Keratinocyte (primary cell): ENCODE measurements around the gene SIDT2. TPM values are rescaled to one million over a fixed set of nuclear protein-coding genes. Genes with fewer than 3 reads are reported as not detected.
A peak's percentile ranks its signal among the peaks of the same experiment; 100 is the strongest.

Experiments used
- DNase-seq: peaks from one replicate; pipeline ENCODE4 v3.0.0-alpha.2; 2011; ENCODE audit warnings: low read depth, missing footprints, low spot score
- FAIRE-seq: peaks from 2 replicates; lab custom pipeline; 2011; peaks lifted over from hg19 to GRCh38; lab: Jason Lieb, UNC
- H2AFZ ChIP-seq: 2 replicates; pipeline ENCODE4 v1.6.0; 2012; ENCODE audit warnings: low read length, control low read depth, inconsistent platforms; ENCODE audit not compliant: control insufficient read depth
- H3K27ac ChIP-seq: 2 replicates; pipeline ENCODE4 v1.5.1; 2011; ENCODE audit warnings: low read length; ENCODE audit not compliant: control insufficient read depth, insufficient read depth
- H3K27me3 ChIP-seq: 3 replicates; pipeline ENCODE4 v1.6.0; 2011; ENCODE audit warnings: low read length; ENCODE audit not compliant: control insufficient read depth, insufficient read depth; ENCODE audit errors: extremely low read depth
- H3K36me3 ChIP-seq, 2 experiments: 2 replicates in 1 of 2; 3 replicates in 1 of 2; pipeline ENCODE4 v1.5.1; 2011; ENCODE audit warnings: low read length in 2 of 2, mild to moderate bottlenecking in 1 of 2; ENCODE audit not compliant: control insufficient read depth in 2 of 2, insufficient read depth in 2 of 2; ENCODE audit errors: extremely low read depth in 1 of 2
- H3K4me1 ChIP-seq: 3 replicates; pipeline ENCODE4 v1.5.1; 2011; ENCODE audit warnings: low read length; ENCODE audit not compliant: control insufficient read depth, insufficient read depth; ENCODE audit errors: extremely low read depth
- H3K4me2 ChIP-seq: 3 replicates; pipeline ENCODE4 v1.6.0; 2011; ENCODE audit warnings: low read depth, low read length; ENCODE audit not compliant: control insufficient read depth, insufficient read depth; ENCODE audit errors: extremely low read depth
- H3K4me3 ChIP-seq, 3 experiments: fragments of 200-600 bp in 1 of 3; sonication (generic) in 1 of 3; 2 replicates in 2 of 3; 3 replicates in 1 of 3; pipeline ENCODE4 v1.5.1; 2011 to 2016; ENCODE audit warnings: low read length in 3 of 3, mild to moderate bottlenecking in 3 of 3, control low read depth in 2 of 3, inconsistent platforms in 1 of 3, low read depth in 1 of 3, mixed read lengths in 1 of 3, mixed run types in 1 of 3, moderate library complexity in 1 of 3; ENCODE audit not compliant: control insufficient read depth in 2 of 3, insufficient read depth in 2 of 3; ENCODE audit errors: extremely low read depth in 1 of 3
- H3K79me2 ChIP-seq: 2 replicates; pipeline ENCODE4 v1.6.0; 2012; ENCODE audit warnings: low read length; ENCODE audit not compliant: control insufficient read depth, insufficient read depth
- H3K9ac ChIP-seq: 3 replicates; pipeline ENCODE4 v1.6.0; 2011; ENCODE audit warnings: low read length; ENCODE audit not compliant: control insufficient read depth, insufficient read depth; ENCODE audit errors: extremely low read depth
- H3K9me1 ChIP-seq: 3 replicates; pipeline ENCODE4 v1.6.0; 2011; ENCODE audit warnings: low read length; ENCODE audit not compliant: control insufficient read depth, insufficient read depth; ENCODE audit errors: extremely low read depth
- H3K9me3 ChIP-seq: 2 replicates; pipeline ENCODE4 v1.5.1; 2012; ENCODE audit warnings: low read depth, low read length; ENCODE audit not compliant: control insufficient read depth
- H4K20me1 ChIP-seq: 3 replicates; pipeline ENCODE4 v1.6.0; 2011; ENCODE audit warnings: low read length; ENCODE audit not compliant: control insufficient read depth, insufficient read depth; ENCODE audit errors: extremely low read depth
- CTCF ChIP-seq, 3 experiments: IDR thresholded peaks in 1 of 3; conservative IDR thresholded peaks in 1 of 3; optimal IDR thresholded peaks in 1 of 3; 2 replicates in 2 of 3; 3 replicates in 1 of 3; pipeline versions ENCODE3 to v1.5.1; 2011; ENCODE audit warnings: low read length in 3 of 3, mild to moderate bottlenecking in 3 of 3, moderate library complexity in 2 of 3, control low read depth in 1 of 3, inconsistent platforms in 1 of 3; ENCODE audit not compliant: insufficient read depth in 2 of 3; ENCODE audit errors: extremely low read depth in 1 of 3
- EZH2 ChIP-seq: IDR thresholded peaks from one replicate; pipeline ENCODE4 v1.6.1; 2012; ENCODE audit warnings: inconsistent platforms, mild to moderate bottlenecking, low read length, moderate library complexity
- dilution Hi-C: fragments of 300-500 bp; cut with MboI; formaldehyde crosslinking; loops from one replicate; pipeline ENCODE4 v1.7.0; 2020; ENCODE audit warnings: low sequenced_read_pairs; ENCODE audit not compliant: extremely low pct_ligation_motif_present
- polyA plus RNA-seq, 5 experiments: library from polyadenylated mRNA; depleted of rRNA in 3 of 5; stranded (reverse) in 3 of 5; stranded (forward) in 1 of 5; unstranded in 1 of 5; fragments of >200 nt; gene quantifications; 1 replicate in 1 of 5; 2 replicates in 3 of 5; 3 replicates in 1 of 5; pipeline versions ENCODE4 v1.2.1 to v1.2.3, GENCODE V29; 2011 to 2012; ENCODE audit warnings: missing spikeins in 2 of 5, low read depth in 1 of 5, low replicate concordance in 1 of 5

Gene SIDT2
- polyA plus RNA-seq, 1 donor (not counting 4 experiments of a cell fraction or from before 2014, with no cell fraction given): 9.8 TPM

- no peaks in the 10 kb centered on the region for H4K20me1 ChIP-seq
- no peak for TF ChIP-seq CTCF (optimal IDR thresholded peaks at IDR 0.05 in 1 of 3, IDR thresholded peaks at IDR 0.05 in 1 of 3, conservative IDR thresholded peaks at IDR 0.05 in 1 of 3; ENCODE audit: extremely low read depth in 1 of 3, insufficient read depth in 2 of 3, low read length in 3 of 3)
- no peak for TF ChIP-seq EZH2
- H3K27ac ChIP-seq: peak overlapping the region; percentile 86
- H3K4me3 ChIP-seq: peak overlapping the region; percentile 83 to 97 (median 86)
- no peak for DNase-seq
- peak overlapping the region; percentile 46 for H2AFZ ChIP-seq
- no peaks in the 10 kb centered on the region for H3K9me1 ChIP-seq
- no peaks in the 10 kb centered on the region for H3K9me3 ChIP-seq
- H3K4me2 ChIP-seq: peak overlapping the region; percentile 82
- H3K79me2 ChIP-seq: peaks cover 43% of the 10 kb centered on the region
- no peak for FAIRE-seq
- H3K36me3 ChIP-seq: peaks cover 19 to 33% of the 10 kb centered on the region in 2 experiments
- peaks cover 20% of the 10 kb centered on the region for H3K4me1 ChIP-seq
- no peaks in the 10 kb centered on the region for H3K27me3 ChIP-seq
- peak overlapping the region; percentile 83 for H3K9ac ChIP-seq
- dilution Hi-C loops: no loop called here
Measured at GRCh38 chr11:117230999-117231841, 52.7 kb downstream of the SIDT2 start.

- H3K27ac ChIP-seq: peak within 1 kb of the TSS; percentile 86
- peaks cover 19 to 27% of the 10 kb centered on the region in 2 experiments for H3K36me3 ChIP-seq
- peaks cover 20% of the 10 kb centered on the region for H3K4me1 ChIP-seq
- H3K9me3 ChIP-seq: no peaks in the 10 kb centered on the region
- no peak for DNase-seq
- peak within 1 kb of the TSS; percentile 99 for H2AFZ ChIP-seq
- H4K20me1 ChIP-seq: no peaks in the 10 kb centered on the region
- dilution Hi-C loops: no loop called here
- no peak for FAIRE-seq
- peaks cover 43% of the 10 kb centered on the region for H3K79me2 ChIP-seq
- H3K9me1 ChIP-seq: no peaks in the 10 kb centered on the region
- TF ChIP-seq EZH2 (no peak), CTCF (optimal IDR thresholded peaks at IDR 0.05 in 1 of 3, IDR thresholded peaks at IDR 0.05 in 1 of 3, conservative IDR thresholded peaks at IDR 0.05 in 1 of 3; ENCODE audit: extremely low read depth in 1 of 3, insufficient read depth in 2 of 3, low read length in 3 of 3) (no peak)
- H3K4me3 ChIP-seq: peak within 1 kb of the TSS; percentile 86 to 97 (median 92)
- H3K9ac ChIP-seq: peak within 1 kb of the TSS; percentile 83
- H3K27me3 ChIP-seq: no peaks in the 10 kb centered on the region
- H3K4me2 ChIP-seq: peak within 1 kb of the TSS; percentile 96
Measured at GRCh38 chr11:117231842-117232091, 53.2 kb downstream of the SIDT2 start, which contains the start of gene PCSK7. Gene PCSK7 (minus strand): TSS chr11:117232073. CDS start chr11:117229844, 2,229 bp downstream.
